AG08395 (cell line): ENCODE results near the gene OR10H5.
A peak's percentile ranks its signal among the peaks of the same experiment; 100 is the strongest.
"Not testable (repeated sequence)": the region's sequence is repeated elsewhere in the genome, so short reads cannot be mapped to it uniquely, and the experiment has no call there.

ENCODE experiments used
- DNase-seq: peaks from one replicate; pipeline ENCODE4 v3.0.0; 2012; ENCODE audit warnings: mixed read lengths, low spot score

OR10H5 gene

DNA sequence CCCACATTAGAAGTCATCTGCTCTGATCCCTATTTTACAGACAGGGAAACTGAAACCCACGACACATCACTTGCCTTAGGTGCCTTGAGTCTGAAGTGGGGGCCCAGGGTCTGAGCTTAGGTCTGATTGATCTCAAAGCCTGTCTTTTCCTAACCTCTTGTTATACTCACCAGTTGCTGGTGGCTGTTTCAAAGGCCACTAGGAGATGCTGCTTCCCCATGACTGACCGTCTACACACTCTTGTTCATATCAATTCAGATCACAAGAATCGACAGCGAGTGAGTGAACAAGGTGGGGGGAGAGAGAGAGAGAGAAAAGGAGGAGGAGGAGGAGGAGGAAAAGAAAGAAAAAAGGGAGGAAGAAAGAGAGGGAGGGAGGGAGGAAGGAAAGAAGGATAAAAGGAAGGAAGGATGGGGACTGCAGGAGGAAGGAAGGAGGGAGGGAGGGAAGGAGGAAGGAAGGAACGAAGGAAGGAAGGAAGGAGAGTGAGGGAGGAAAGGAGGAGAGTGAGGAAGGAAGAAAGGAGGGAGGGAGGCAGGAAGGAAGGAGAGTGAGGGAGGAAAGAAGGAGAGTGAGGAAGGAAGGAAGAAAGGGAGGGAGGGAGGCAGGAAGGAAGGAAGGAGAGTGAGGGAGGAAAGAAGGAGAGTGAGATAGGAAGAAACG lies 24.7 kb downstream of the OR10H5 start:
- DNase-seq = no peak

DNA sequence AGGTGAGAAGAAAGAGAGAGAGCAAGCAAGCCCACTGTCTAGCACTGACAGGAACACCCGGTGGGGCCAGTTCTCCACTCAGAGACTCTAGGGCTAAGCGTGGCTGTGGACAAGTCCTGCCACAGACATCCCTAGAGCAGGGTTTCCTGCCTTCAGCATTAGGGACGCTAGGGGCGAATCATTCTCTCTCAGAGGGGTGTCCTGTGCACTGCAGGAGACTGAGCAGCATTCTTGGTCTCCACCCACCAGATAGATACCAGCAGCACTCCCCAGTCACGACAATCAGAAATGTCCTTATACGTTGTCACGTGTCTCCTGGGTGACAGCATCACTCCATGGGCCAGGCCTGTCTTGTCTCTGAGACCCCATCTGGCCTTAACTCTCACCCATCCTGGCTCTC lies 26.5 kb downstream of the OR10H5 start:
- no peak for DNase-seq

DNA sequence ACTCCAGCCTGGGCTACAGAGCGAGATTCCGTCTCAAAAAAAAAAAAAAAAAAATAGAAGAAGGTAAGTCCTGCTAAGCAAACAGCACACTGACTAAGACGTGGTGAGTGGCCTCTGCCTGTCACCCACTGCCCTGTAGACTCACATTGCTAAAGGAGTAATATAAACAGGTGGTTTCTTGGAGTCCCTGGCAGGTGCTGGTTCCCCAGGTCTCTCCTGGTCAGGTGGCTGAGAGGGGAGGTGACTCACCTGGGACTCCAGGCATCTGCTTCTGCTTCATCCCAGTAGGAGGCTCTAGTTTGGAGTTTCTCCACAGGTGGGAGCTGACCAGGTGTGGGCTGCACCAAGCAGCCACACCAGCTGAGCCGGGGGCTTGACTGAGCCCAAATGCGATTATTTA lies 27.8 kb downstream of the OR10H5 start, which contains the start of gene OR10H1:
Gene OR10H1 (minus strand): TSS at position 359 of the 400 bp plus-strand sequence. CDS start 7,627 bp downstream, outside the sequence.
- no peak for DNase-seq

DNA sequence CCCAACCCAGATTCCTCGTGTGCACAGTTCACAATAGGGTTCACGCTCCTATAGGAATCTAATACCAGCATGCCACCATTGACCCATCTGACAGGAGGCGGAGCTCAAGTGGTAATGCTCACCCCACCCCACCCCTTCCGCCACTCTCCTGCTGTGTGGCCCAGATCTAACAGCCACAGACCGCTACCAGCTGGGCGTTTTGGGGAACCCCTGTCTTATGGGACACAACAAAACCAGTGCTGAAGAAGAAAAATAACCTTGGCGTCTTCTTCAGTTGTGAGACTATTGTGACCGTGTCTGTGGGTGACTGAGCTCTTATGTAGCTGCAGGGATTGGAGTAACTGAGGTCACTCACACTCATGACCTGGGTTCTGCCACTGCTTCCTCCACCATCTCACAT lies 33.2 kb downstream of the OR10H5 start:
- DNase-seq = no peak

DNA sequence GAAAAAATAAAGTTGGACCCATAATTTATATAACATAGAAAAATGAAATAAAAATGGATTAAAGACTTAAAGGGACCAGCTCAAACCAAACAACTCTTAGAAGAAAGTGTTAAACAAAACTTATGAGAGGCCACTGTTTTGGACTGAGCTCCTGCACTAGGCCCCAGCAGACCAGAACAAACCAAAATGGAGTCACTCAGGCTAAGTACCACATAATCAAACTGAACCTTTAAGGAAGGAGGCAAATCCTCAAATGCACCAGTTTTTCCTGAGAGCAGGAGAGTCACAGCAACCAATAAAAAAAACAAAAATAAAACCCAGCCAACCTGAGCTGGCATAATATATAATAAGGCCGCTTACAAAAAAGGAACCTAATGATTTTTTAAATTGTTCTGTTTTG lies 38.3 kb downstream of the OR10H5 start:
- DNase-seq = no peak

DNA sequence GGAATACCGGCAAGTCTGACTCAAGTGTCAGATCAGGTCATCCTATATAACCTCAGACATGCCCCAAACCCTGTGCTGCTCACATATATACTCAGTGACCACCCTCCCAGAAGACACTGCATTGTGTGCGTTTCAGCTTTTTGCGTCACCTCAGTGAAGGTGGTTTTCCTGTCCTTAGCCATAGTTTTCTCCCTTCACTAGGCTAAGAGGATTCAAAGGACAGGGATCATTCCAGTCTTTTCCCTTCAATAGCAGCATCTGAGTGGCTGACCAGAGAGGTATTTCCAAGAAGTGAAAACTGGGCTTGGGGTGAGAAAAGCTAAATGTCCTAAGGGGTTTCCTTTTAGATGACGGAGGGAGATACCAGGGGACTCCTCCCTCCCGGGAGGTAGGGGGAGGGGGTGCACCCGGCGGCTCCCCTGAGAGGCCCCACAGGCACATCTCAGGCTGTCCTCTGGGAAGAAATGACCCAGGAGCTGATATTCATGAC lies 40.7 kb downstream of the OR10H5 start:
- DNase-seq = no peak

DNA sequence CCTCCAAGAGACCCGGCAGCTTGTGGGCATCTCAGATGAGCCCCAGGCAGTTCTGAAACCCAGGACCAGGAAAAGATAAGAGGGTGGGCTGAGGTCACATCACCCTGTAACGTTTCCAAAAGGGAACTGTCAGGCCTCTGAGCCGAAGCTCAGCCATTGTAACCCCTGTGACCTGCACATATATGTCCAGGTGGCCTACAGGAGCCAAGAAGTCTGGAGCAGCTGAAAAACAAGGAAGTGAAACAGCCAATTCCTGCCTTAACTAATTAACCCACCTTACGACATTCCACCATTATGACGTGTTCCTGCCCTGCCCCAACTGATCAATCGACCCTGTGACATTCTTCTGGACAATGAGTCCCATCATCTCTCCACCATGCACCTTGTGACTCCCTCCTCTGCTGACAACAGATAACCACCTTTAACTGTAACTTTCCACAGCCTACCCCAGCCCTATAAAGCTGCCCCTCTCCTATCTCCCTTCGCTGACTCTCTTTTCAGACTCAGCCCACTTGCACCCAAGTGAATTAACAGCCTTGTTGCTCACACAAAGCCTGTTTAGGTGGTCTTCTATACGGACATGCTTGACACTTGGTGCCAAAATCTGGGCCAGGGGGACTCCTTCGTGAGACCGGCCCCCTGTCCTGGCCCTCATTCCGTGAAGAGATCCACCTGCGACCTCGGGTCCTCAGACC lies 41.3 kb downstream of the OR10H5 start:
- not testable (repeated sequence) for DNase-seq

DNA sequence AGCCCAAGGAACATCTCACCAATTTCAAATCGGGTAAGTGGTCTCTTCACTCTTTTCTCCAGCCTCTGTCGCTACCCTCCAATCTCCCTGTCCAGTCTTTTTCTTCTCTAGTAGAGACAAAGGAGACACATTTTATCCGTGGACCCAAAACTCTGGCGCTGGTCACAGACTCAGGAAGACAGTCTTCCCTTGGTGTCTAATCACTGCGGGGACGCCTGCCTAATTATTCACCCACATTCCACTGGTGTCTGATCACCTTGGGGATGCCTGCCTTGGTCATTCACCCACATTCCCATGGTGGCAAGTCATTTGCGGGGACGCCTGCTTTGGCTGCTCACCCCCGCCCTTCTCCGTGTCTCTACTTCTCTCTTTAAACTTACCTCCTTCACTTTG lies 41.8 kb downstream of the OR10H5 start:
- no peak for DNase-seq

DNA sequence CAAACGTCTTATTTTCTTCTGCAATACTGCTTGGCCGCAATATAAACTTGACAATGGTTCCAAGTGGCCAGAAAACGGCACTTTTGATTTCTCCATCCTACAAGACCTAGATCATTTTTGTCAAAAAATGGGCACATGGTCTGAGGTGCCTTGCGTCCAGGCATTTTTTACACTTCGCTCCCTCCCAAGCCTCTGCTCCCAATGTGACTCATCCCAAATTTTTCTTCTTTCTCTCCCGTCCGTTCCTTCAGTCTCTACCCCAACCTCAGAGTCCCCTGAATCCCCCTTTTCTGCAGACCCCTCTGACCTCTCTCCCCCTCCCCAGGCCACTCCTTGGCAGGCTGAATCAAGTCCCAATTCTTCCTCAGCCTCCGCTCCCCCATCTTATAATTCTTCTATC lies 42.3 kb downstream of the OR10H5 start:
- no peak for DNase-seq

DNA sequence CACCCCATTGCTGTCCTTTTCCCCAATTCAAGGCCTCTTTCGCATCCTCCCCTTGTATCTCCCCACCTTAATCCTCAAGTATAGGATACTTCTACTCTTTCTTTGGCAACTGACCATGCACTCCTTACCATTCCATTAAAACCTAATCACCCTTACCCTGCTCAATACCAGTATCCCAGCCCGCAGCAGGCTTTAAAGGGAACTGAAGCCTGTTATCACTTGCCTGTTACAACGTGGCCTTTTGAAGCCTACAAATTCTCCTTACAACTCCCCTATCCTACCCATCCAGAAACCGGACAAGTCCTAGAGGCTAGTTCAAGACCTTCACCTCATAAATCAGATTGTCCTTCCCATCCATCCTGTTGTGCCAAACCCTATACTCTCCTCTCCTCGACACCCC lies 44.2 kb downstream of the OR10H5 start:
- DNase-seq = no peak

DNA sequence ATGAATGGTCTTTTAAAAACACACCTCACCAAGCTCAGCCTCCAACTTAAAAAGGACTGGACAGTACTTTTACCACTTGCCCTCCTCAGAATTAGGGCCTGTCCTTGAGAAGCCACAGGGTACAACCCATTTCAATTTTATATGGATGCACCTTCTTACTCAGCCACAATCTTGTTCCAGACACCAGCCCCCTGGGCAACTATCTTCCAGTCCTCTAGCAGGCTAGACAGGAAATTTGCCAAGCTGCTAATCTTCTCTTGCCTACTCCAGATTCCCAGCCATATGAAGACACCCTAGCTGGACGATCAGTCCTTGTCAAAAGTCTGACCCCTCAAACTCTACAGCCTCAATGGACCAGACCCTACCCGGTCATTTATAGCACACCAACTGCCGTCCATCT lies 46.8 kb downstream of the OR10H5 start:
- not testable (repeated sequence) for DNase-seq

DNA sequence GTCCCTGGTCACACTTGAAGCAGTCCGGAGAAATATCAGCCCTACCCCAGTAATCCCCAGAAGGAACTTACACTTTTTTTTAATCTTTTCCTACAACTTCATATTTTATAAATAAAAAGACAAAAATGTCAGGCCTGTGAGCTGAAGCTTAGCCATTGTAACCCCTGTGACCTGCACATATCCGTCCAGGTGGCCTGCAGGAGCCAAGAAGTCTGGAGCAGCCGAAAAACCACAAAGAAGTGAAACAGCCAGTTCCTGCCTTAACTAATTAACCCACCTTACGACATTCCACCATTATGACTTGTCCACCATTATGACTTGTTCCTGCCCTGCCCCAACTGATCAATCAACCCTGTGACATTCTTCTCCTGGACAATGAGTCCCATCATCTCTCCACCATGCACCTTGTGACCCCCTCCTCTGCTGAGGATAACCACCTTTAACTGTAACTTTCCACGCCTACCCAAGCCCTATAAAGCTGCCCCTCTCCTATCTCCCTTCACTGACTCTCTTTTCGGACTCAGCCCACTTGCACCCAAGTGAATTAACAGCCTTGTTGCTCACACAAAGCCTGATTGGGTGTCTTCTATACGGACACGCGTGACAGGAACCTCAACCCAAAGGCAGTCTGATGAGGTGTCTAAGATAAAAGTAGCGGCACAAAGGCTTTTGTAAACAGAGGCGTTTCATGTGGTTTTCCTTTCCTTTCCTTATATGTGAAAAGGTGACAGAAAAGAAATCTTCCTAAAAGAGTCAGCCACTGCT lies 48.3 kb downstream of the OR10H5 start:
- DNase-seq = not testable (repeated sequence)

DNA sequence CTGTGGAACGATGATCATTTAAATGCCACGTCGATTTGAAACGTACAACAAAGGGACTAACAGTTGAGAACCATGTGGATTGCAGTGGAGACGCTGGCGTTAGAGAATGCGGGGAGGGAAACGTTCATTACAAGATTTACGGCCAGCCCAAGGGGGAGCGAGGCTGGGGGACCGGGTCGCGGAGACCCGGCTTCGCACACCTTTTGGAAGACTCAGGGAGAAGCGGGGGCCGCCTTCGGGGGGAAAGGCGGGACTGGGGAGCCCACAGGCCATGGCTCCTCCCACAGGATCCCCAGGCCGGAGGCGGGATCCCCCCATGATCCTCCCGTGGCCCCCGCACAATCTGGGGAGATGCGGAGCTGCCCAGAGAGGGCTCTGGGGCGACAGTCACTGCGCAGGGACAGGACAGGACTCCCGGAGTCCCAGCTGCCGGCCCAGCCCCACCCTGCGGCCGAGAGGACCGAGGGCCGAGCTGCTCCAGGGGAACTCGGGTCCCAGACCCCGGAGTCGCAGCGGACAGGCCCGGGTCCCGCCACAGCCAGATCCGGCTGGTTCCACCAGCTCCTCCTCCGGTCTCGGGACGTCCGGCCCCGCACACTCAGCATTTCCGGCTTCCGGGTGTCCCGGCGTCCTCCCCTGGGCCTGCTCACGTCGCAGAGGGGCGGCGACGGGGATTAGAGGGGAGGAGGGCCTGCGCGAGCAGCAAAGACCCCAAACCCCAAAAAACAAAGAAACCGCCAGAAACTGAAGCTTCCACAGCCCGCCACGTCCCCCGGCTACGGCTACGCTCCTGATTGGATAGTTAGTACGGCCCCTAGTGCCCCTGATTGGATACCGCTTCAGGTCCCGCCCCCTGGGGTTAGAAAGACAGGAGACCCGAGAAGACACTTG lies 49.1 kb downstream of the OR10H5 start:
- peak; percentile 99 for DNase-seq

DNA sequence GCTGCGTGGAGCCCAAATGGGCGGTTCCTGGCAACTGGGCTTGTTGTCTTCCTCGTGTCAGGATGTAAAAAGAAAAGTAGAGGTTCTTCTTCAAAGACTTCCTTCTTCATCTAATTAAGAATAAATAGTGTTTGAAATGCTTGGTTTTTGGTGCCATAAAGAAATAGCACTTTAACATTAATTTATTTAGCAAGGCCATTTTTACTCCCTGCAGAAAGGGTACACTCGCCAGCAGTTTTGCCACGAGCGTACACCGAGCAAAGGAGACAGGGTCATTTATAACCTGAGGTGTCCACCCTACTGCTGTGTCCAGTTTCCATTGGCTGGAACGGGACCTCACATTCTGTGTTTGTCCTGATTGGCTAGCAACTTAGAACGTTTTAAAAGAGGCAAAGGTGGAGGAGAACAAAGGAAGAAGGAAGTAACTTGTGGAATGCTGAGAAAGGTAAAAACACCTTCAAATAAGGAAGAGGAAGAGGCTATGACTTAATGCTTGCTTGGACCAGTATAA lies 49.8 kb downstream of the OR10H5 start:
- DNase-seq = no peak

DNA sequence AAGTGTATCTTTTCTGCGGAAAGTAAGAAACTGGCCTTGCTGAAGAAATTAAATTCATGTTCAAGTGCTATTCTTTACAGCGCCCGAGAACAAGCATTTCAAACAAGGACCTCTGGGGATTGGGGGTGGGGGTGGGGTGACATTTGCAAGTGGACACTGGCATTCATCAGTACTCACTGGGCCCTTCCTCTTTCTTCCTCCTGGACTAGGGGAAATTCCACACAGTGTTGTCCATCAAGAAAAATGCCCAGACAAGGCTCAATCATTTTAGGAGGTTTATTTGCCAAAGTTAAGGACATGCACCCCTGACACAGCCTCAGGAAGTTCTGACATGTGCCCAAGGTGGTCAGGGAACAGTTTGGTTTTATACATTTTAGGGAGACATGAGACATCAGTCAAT lies 50.9 kb downstream of the OR10H5 start:
- no peak for DNase-seq

DNA sequence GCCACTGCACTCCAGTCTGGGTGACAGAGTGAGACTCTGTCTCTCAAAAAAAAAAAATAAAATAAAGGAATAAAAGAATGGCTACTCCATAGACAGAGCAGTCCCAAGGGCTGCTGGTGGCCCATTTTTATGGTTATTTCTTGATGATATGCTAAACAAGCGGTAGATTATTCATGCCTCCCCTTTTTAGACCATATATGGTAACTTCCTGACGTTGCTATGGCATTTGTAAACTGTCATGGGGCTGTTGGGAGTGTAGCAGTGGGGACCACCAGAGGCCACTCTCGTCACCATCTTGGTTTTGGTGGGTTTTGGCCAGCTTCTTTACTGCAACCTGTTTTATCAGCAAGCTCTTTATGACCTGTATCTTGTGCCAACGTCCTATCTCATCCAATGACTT lies 52.4 kb downstream of the OR10H5 start:
- not testable (repeated sequence) for DNase-seq

DNA sequence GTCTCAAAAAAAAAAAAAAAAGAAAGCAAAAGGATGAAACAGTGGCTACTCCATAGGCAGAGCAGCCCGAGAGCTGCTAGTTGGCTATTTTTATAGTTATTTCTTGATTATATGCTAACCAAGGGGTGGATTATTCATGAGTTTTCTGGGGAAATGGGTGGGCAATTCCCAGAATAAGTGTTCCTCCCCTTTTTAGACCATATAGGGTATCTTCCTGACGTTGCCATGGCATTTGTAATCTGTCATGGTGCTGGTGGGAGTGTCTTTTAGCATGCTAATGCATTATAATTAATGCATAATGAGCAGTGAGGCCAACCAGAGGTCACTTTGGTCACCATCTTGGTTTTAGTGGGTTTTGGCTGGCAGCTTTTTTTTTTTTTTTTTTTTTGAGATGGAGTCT lies 53.4 kb downstream of the OR10H5 start:
- no peak for DNase-seq

DNA sequence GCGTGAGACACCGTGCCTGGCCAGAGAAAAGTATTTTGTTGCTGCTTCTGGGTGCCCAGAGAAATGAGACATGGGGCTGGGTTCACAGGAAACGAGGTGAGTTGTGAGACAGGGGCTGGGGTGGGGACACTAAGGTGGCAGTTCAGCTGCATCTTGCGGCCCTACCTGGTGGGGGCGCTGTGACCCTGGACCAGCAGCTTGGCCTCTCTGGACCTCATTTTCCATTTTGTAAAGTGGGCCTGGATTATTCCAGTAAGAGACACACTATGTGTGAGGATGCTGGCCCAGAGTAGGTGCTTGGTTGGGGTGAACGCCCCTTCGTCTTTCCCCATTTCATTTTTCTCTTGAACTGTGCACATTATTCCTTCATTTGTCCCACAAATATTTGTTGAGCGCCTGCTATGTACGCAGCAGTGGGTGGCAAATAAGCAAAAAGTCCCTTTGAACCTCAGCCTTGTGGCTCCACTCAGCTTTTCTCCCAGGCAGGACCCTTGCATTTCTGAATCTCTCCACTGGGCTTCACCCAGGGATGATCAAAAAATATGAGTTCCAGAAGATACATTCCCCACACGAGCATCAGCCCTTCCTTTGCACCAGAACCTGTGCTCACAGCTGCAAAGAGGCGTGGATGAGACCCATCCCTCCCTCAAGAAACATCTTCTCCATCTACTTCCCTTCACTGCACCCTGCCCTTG lies 54.6 kb downstream of the OR10H5 start:
- no peak for DNase-seq

DNA sequence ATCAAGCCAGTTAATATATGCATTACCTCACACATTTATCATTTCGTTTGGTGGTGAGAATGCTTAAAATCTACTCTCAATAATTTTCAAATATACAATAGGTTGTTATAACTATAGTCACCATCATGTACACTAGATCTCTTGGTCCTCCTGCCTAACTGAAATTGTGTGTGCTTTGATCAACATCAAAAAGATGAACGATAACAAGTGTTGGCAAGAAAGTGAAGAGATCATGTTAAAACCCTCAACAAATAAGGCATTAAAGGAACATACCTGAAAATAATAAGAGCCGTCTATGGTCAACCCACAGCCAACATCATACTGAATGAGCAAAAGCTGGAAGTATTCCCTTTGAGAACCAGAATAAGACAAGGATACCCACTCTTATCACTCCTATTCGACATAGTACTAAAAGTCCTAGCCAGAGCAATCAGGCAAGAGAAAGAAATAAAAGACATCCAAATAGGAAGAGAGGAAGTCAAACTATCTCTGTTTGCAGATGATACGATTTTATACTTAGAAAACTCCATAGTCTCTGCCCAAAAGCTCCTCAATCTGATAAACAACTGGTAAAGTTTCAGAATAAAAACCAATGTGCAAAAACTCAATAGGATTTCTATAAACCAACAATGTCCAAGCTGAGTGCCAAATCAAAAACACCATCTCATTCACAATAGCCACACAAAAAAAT lies 55.9 kb downstream of the OR10H5 start:
- DNase-seq = no peak

DNA sequence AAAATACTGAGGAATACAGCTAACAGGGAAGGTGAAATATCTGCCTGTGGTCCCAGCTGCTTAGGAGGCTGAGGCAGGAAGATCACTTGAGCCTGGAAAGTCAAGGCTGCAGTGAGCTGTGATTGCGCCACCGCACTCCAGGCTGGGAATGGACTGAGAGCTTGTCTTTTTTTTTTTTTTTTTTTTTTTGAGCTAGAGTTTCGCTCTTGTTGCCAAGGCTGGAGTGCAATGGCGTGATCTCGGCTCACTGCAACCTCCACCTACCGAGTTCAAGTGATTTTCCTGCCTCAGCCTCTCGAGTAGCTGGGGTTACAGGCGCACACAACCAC lies 56.4 kb downstream of the OR10H5 start:
- DNase-seq = not testable (repeated sequence)

DNA sequence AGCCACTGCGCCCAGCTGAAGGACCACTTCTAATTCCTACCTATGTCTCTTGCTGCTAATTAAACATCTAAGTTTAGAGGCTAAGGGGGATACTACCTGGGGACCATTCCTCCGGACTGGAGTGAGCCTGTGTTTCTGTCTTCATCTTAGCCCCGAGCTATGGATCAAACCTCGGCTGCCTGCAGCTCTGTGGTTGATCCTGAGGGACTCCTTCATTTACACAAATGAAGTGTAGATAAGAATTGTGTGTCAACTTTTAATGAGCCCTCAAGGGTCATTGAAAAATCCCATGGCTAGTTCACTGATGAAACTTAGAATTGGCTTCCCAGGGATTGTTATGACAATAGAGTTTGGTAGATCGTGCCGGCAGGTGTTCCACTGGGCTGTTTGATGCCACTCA lies 59.5 kb downstream of the OR10H5 start:
- no peak for DNase-seq
